Esophagus mucosa (tissue), 1 donor: ENCODE results near the gene CAMK2D. TPM values are rescaled to one million over a fixed set of nuclear protein-coding genes. Genes with fewer than 3 reads are reported as not detected.

Experiments used
- ATAC-seq: fragments of 200-7000 bp; cut with Tn5 transposase; one replicate; pipeline ENCODE4 v1.9.1; 2020
- total RNA-seq: library from RNA; stranded (reverse); gene quantifications from one replicate; pipeline ENCODE4 v1.2.4, GENCODE V29; 2023
- donor health status: DM: yes; HTN: yes; CAD: no.

The CAMK2D gene
- total RNA-seq, 1 donor from 2014 or later, result 48.9 TPM

GRCh38 chr4:113604955-113605354 lies 156.6 kb downstream of the CAMK2D start:
- ATAC-seq, result no peak

GRCh38 chr4:113603911-113604310 lies 157.6 kb downstream of the CAMK2D start:
- ATAC-seq, result no peak

GRCh38 chr4:113602646-113603228 lies 158.8 kb downstream of the CAMK2D start:
- ATAC-seq, result no peak

GRCh38 chr4:113601636-113602035 lies 159.9 kb downstream of the CAMK2D start:
- no peak for ATAC-seq

GRCh38 chr4:113596396-113596795 lies 165.1 kb downstream of the CAMK2D start:
- no peak for ATAC-seq

GRCh38 chr4:113594231-113594556 lies 167.3 kb downstream of the CAMK2D start:
- no peak for ATAC-seq

GRCh38 chr4:113593400-113594230 lies 167.9 kb downstream of the CAMK2D start:
- ATAC-seq, result no peak

- ATAC-seq, result no peak
Measured at GRCh38 chr4:113591982-113592381, 169.6 kb downstream of the CAMK2D start.

- ATAC-seq, result no peak
Measured at GRCh38 chr4:113588895-113589668, 172.5 kb downstream of the CAMK2D start.

- no peak for ATAC-seq
Measured at GRCh38 chr4:113587640-113588275, 173.8 kb downstream of the CAMK2D start.

- no peak for ATAC-seq
Measured at GRCh38 chr4:113587156-113587555, 174.4 kb downstream of the CAMK2D start.

GRCh38 chr4:113586072-113586471 lies 175.5 kb downstream of the CAMK2D start:
- no peak for ATAC-seq

GRCh38 chr4:113584407-113585150 lies 177.0 kb downstream of the CAMK2D start:
- no peak for ATAC-seq

GRCh38 chr4:113582737-113583136 lies 178.8 kb downstream of the CAMK2D start:
- ATAC-seq, result no peak

- ATAC-seq, result no peak
Measured at GRCh38 chr4:113579360-113579759, 182.2 kb downstream of the CAMK2D start.

- ATAC-seq, result no peak
Measured at GRCh38 chr4:113576947-113577678, 184.4 kb downstream of the CAMK2D start.

- ATAC-seq, result no peak
Measured at GRCh38 chr4:113575401-113575800, 186.1 kb downstream of the CAMK2D start.

GRCh38 chr4:113574636-113575103 lies 186.9 kb downstream of the CAMK2D start:
- no peak for ATAC-seq

- ATAC-seq, result no peak
Measured at GRCh38 chr4:113572620-113573019, 188.9 kb downstream of the CAMK2D start.

GRCh38 chr4:113566015-113566795 lies 195.3 kb downstream of the CAMK2D start:
- no peak for ATAC-seq

GRCh38 chr4:113565702-113566012 lies 195.9 kb downstream of the CAMK2D start:
- ATAC-seq, result no peak
